H9 (cell line): ENCODE results near the gene DXO. TPM values are rescaled to one million over a fixed set of nuclear protein-coding genes. Genes with fewer than 3 reads are reported as not detected.

Experiments used
- DNase-seq: peaks from one replicate; pipeline ENCODE4 v3.0.0-alpha.2; 2017
- H2AFZ ChIP-seq: one replicate; pipeline ENCODE4 v1.6.1; 2013; ENCODE audit warnings: mild to moderate bottlenecking, low read length, control low read depth, moderate library complexity
- H2AK5ac ChIP-seq: 2 replicates; pipeline ENCODE4 v1.6.1; 2013; ENCODE audit warnings: low read length, control low read depth, mixed read lengths; ENCODE audit not compliant: insufficient read length
- H2BK120ac ChIP-seq: one replicate; pipeline ENCODE4 v1.6.1; 2013; ENCODE audit warnings: low read depth, mild to moderate bottlenecking, low read length, control low read depth, inconsistent platforms; ENCODE audit not compliant: poor library complexity, severe bottlenecking
- H2BK12ac ChIP-seq: 2 replicates; pipeline ENCODE4 v1.6.1; 2013; ENCODE audit warnings: low read length, control low read depth, mixed read lengths, low read depth; ENCODE audit not compliant: insufficient read length
- H2BK15ac ChIP-seq: 2 replicates; pipeline ENCODE4 v1.6.1; 2013; ENCODE audit warnings: low read depth, low read length, control low read depth
- H2BK20ac ChIP-seq: one replicate; pipeline ENCODE4 v1.6.1; 2013; ENCODE audit warnings: low read depth, mild to moderate bottlenecking, low read length, control low read depth, inconsistent platforms; ENCODE audit not compliant: poor library complexity, severe bottlenecking
- H2BK5ac ChIP-seq: 2 replicates; pipeline ENCODE4 v1.6.1; 2013; ENCODE audit warnings: low read length, control low read depth, mixed read lengths; ENCODE audit not compliant: insufficient read length
- H3K14ac ChIP-seq: 2 replicates; pipeline ENCODE4 v1.6.1; 2013; ENCODE audit warnings: low read length, control low read depth; ENCODE audit not compliant: insufficient read depth
- H3K18ac ChIP-seq: 2 replicates; pipeline ENCODE4 v1.6.1; 2013; ENCODE audit warnings: low read depth, mild to moderate bottlenecking, mixed read lengths, low read length, control low read depth; ENCODE audit not compliant: insufficient read length
- H3K23ac ChIP-seq: 2 replicates; pipeline ENCODE4 v1.6.1; 2013; ENCODE audit warnings: low read length, control low read depth, mixed read lengths, low read depth; ENCODE audit not compliant: insufficient read length
- H3K23me2 ChIP-seq: 2 replicates; pipeline ENCODE4 v1.6.1; 2013; ENCODE audit warnings: low read depth, mild to moderate bottlenecking, mixed read lengths, low read length, control low read depth; ENCODE audit not compliant: insufficient read length, poor library complexity, severe bottlenecking
- H3K27ac ChIP-seq: 2 replicates; pipeline ENCODE4 v1.5.1; 2013; ENCODE audit warnings: low read length, control low read depth, mixed read lengths, low read depth; ENCODE audit not compliant: insufficient read length
- H3K27me3 ChIP-seq: 2 replicates; pipeline ENCODE4 v1.6.1; 2013; ENCODE audit warnings: low read length, control low read depth, inconsistent platforms; ENCODE audit not compliant: insufficient read depth
- H3K4ac ChIP-seq: 2 replicates; pipeline ENCODE4 v1.6.1; 2013; ENCODE audit warnings: low read depth, mild to moderate bottlenecking, control low read depth, inconsistent platforms, low read length, moderate library complexity
- H3K4me1 ChIP-seq: 2 replicates; pipeline ENCODE4 v1.6.1; 2013; ENCODE audit warnings: low read length, control low read depth, inconsistent platforms; ENCODE audit not compliant: insufficient read depth
- H3K4me2 ChIP-seq: 2 replicates; pipeline ENCODE4 v1.6.1; 2013; ENCODE audit warnings: low read length, control low read depth, mixed read lengths; ENCODE audit not compliant: insufficient read length, insufficient read depth
- H3K56ac ChIP-seq: 2 replicates; pipeline ENCODE4 v1.6.1; 2013; ENCODE audit warnings: low read depth, mild to moderate bottlenecking, mixed read lengths, low read length, control low read depth; ENCODE audit not compliant: insufficient read length
- H3K79me1 ChIP-seq: 2 replicates; pipeline ENCODE4 v1.6.1; 2013; ENCODE audit warnings: low read depth, mild to moderate bottlenecking, moderate library complexity, low read length, control low read depth, inconsistent platforms; ENCODE audit not compliant: insufficient read depth, poor library complexity, severe bottlenecking
- H3K79me2 ChIP-seq: 2 replicates; pipeline ENCODE4 v1.6.1; 2013; ENCODE audit warnings: low read length, control low read depth, inconsistent platforms; ENCODE audit not compliant: insufficient read depth
- H3K9ac ChIP-seq: 2 replicates; pipeline ENCODE4 v1.6.1; 2013; ENCODE audit warnings: low read length, control low read depth, mixed read lengths; ENCODE audit not compliant: insufficient read length; ENCODE audit errors: extremely low read depth
- H3K9me3 ChIP-seq: one replicate; pipeline ENCODE4 v1.6.1; 2013; ENCODE audit warnings: low read depth, low read length, inconsistent platforms; ENCODE audit not compliant: control insufficient read depth
- H3T11ph ChIP-seq: one replicate; pipeline ENCODE4 v1.6.1; 2013; ENCODE audit warnings: mild to moderate bottlenecking, low read length, control low read depth, inconsistent platforms
- H4K20me1 ChIP-seq: one replicate; pipeline ENCODE4 v1.6.1; 2013; ENCODE audit not compliant: control insufficient read depth, insufficient read length, insufficient read depth
- H4K5ac ChIP-seq: 2 replicates; pipeline ENCODE4 v1.6.1; 2013; ENCODE audit warnings: low read depth, mild to moderate bottlenecking, mixed read lengths, low read length, control low read depth; ENCODE audit not compliant: insufficient read length
- H4K8ac ChIP-seq: replicated peaks from 2 replicates; pipeline ENCODE4 v1.6.1; 2013; ENCODE audit warnings: low read length, control low read depth, mixed read lengths, low read depth; ENCODE audit not compliant: insufficient read length
- H4K91ac ChIP-seq: 2 replicates; pipeline ENCODE4 v1.6.1; 2013; ENCODE audit warnings: low read depth, mild to moderate bottlenecking, moderate library complexity, mixed read lengths, low read length, control low read depth; ENCODE audit not compliant: insufficient read length
- H3K27ac Mint-ChIP-seq, 3 experiments: 2 replicates in 2 of 3; 3 replicates in 1 of 3; pipeline ENCODE4 v1.8.0; 2020 to 2021; ENCODE audit warnings: mixed read lengths in 3 of 3, mild to moderate bottlenecking in 1 of 3, moderate library complexity in 1 of 3
- H3K27me3 Mint-ChIP-seq: 2 replicates; pipeline ENCODE4 v1.8.0; 2021; ENCODE audit warnings: low read depth, mild to moderate bottlenecking, moderate library complexity, mixed read lengths
- H3K36me3 Mint-ChIP-seq, 3 experiments: 2 replicates in 2 of 3; 3 replicates in 1 of 3; pipeline ENCODE4 v1.8.0; 2020 to 2021; ENCODE audit warnings: low read depth in 3 of 3, mixed read lengths in 3 of 3; ENCODE audit not compliant: insufficient read depth in 1 of 3
- H3K4me1 Mint-ChIP-seq, 2 experiments: 2 replicates each; pipeline ENCODE4 v1.8.0; 2020; ENCODE audit warnings: mixed read lengths in 2 of 2
- H3K4me3 Mint-ChIP-seq, 2 experiments: 2 replicates in 1 of 2; 3 replicates in 1 of 2; pipeline ENCODE4 v1.8.0; 2020 to 2021; ENCODE audit warnings: mild to moderate bottlenecking in 2 of 2, mixed read lengths in 2 of 2, moderate library complexity in 1 of 2
- H3K9me3 Mint-ChIP-seq, 2 experiments: 2 replicates in 1 of 2; 3 replicates in 1 of 2; pipeline ENCODE4 v1.8.0; 2020; ENCODE audit warnings: mild to moderate bottlenecking in 2 of 2, mixed read lengths in 2 of 2, moderate library complexity in 1 of 2
- WGBS: extraction: QIAGEN DNeasy Blood & Tissue Kit; methylation state at CpG from one replicate; pipeline ENCODE4 v1.1.7; 2013; ENCODE audit warnings: missing lambda C conversion rate, low lambda C conversion rate, mixed read lengths; ENCODE audit not compliant: insufficient read length; ENCODE audit errors: extremely low coverage; 5-methylcytosine and 5-hydroxymethylcytosine counted together
- total RNA-seq: library from RNA; stranded (reverse); gene quantifications from 2 replicates; pipeline ENCODE4 v1.2.1, GENCODE V29; 2021
- TF ChIP-seq, protein P1 (sequence below): fragments of 200-600 bp; sonication (generic); conservative IDR thresholded peaks from 3 replicates; pipeline ENCODE4 v1.8.0; 2021; ENCODE audit warnings: antibody characterized with exemption, mild to moderate bottlenecking

DXO gene
- total RNA-seq, 1 experiment from 2014 or later = 21.6 TPM

DNA sequence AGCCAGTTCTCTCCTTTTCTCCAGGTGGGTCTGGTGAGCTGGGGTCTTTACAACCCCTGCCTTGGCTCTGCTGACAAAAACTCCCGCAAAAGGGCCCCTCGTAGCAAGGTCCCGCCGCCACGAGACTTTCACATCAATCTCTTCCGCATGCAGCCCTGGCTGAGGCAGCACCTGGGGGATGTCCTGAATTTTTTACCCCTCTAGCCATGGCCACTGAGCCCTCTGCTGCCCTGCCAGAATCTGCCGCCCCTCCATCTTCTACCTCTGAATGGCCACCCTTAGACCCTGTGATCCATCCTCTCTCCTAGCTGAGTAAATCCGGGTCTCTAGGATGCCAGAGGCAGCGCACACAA lies 26.8 kb downstream of the DXO start:
- WGBS = no CpG with 5 or more reads among the region's 9 CpGs
- Histone ChIP-seq H3K23me2 (no peaks in the 10 kb centered on the region), H2BK12ac (no peak overlapping the region), H3K9ac (no peak overlapping the region), H4K20me1 (peaks cover 2% of the 10 kb centered on the region), H3K4me2 (no peak overlapping the region), H4K8ac (no peak overlapping the region), H3K27me3 (no peaks in the 10 kb centered on the region), H3K56ac (no peak overlapping the region), H2BK20ac (no peak overlapping the region), H4K91ac (no peak overlapping the region), H2AK5ac (no peak overlapping the region), H2BK5ac (no peak overlapping the region), H3K18ac (no peak overlapping the region), H4K5ac (no peak overlapping the region), H2BK120ac (no peak overlapping the region), H2AFZ (no peak overlapping the region), H3K14ac (no peak overlapping the region), H2BK15ac (no peak overlapping the region), H3K79me2 (no peaks in the 10 kb centered on the region), H3T11ph (no peak overlapping the region), H3K27ac (no peak overlapping the region), H3K4ac (no peak overlapping the region), H3K79me1 (no peaks in the 10 kb centered on the region), H3K4me1 (peaks cover under 1% of the 10 kb centered on the region; the same call in 1 of the 2 replicates), H3K9me3 (no peaks in the 10 kb centered on the region), H3K23ac (no peak overlapping the region)
- peaks cover 61% of the 10 kb centered on the region for H3K27me3 Mint-ChIP-seq
- no peak overlapping the region for H3K4me3 Mint-ChIP-seq
- H3K4me1 Mint-ChIP-seq = peaks cover 10 to 15% of the 10 kb centered on the region in 2 experiments
- peak overlapping the region in 1 of 3 experiments; percentile 15; a peak in 3 of 7 replicates for H3K27ac Mint-ChIP-seq
- TF ChIP-seq, protein P1, sequence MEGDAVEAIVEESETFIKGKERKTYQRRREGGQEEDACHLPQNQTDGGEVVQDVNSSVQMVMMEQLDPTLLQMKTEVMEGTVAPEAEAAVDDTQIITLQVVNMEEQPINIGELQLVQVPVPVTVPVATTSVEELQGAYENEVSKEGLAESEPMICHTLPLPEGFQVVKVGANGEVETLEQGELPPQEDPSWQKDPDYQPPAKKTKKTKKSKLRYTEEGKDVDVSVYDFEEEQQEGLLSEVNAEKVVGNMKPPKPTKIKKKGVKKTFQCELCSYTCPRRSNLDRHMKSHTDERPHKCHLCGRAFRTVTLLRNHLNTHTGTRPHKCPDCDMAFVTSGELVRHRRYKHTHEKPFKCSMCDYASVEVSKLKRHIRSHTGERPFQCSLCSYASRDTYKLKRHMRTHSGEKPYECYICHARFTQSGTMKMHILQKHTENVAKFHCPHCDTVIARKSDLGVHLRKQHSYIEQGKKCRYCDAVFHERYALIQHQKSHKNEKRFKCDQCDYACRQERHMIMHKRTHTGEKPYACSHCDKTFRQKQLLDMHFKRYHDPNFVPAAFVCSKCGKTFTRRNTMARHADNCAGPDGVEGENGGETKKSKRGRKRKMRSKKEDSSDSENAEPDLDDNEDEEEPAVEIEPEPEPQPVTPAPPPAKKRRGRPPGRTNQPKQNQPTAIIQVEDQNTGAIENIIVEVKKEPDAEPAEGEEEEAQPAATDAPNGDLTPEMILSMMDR = no peak
- peaks cover 0 to under 1% (median 0%) of the 10 kb centered on the region in 3 experiments; a peak in 2 of 7 replicates for H3K36me3 Mint-ChIP-seq
- H3K9me3 Mint-ChIP-seq = no peaks in the 10 kb centered on the region
- DNase-seq = no peak
